D721Med (cell line): ENCODE results near the gene ZSWIM8.

Source experiments
- DNase-seq: peaks from one replicate; pipeline ENCODE4 v3.0.0; 2011; ENCODE audit warnings: low spot score; ENCODE audit not compliant: insufficient read length
- FAIRE-seq: peaks from 2 replicates; lab custom pipeline; 2011; peaks lifted over from hg19 to GRCh38; lab: Jason Lieb, UNC
- TF ChIP-seq, protein P1 (sequence below): IDR thresholded peaks from 2 replicates; pipeline ENCODE4 v1.5.1; 2012; ENCODE audit warnings: mild to moderate bottlenecking, control low read depth; ENCODE audit not compliant: insufficient read depth; ENCODE audit errors: missing control alignments

Gene ZSWIM8

DNA sequence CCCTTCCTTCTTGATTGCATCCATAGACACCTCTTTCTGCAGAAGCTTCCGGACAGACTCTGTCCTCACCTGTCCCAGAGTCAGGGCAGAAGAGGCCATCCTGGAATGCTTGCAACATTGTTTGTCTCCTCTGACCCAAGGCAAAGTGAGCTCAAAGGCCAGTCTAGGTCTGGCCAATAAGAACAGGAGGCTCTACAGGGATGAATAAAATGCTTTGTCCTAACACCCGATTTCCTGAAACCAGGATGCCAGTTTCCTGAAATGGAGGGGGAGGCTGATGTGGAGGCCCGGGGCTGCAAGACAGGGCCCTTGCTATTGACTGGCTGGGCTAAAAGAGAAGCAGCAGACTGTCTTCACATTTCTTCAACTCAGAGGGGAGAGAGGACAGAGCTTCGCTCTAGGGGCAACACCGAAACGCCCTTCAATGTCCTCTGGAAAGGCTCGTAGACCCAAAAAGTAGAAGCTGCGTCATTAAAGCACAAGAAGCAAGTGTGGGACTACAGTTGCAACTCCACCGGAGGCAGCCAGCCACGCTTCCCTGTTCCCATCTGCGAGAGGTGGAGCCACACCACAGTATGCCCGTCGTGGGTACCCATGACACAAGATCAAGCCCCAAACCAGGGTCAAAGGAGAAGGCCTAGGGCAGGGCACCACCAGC is 55.1 kb downstream of the ZSWIM8 start:
- no peak for FAIRE-seq
- TF ChIP-seq, protein P1, sequence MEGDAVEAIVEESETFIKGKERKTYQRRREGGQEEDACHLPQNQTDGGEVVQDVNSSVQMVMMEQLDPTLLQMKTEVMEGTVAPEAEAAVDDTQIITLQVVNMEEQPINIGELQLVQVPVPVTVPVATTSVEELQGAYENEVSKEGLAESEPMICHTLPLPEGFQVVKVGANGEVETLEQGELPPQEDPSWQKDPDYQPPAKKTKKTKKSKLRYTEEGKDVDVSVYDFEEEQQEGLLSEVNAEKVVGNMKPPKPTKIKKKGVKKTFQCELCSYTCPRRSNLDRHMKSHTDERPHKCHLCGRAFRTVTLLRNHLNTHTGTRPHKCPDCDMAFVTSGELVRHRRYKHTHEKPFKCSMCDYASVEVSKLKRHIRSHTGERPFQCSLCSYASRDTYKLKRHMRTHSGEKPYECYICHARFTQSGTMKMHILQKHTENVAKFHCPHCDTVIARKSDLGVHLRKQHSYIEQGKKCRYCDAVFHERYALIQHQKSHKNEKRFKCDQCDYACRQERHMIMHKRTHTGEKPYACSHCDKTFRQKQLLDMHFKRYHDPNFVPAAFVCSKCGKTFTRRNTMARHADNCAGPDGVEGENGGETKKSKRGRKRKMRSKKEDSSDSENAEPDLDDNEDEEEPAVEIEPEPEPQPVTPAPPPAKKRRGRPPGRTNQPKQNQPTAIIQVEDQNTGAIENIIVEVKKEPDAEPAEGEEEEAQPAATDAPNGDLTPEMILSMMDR, result no peak
- DNase-seq, result no peak

DNA sequence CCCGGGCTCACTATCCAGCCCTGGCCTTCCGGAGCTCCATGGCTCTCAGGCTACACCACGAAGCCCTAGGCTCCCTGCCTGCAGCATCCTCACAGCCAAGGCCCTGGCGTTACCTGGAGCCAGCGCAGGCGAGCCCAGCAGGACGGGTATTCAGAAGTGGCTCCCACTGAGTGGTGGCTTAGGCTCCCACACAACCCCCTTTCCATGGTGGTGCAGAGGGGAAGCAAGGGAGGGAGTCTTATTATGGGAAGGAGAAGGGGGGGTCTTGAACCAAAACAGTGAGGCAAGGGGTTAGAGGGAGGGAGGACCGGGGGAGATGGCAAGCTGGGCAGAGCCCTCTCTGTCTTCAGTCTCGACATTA is 55.6 kb downstream of the ZSWIM8 start:
- TF ChIP-seq, protein P1, result no peak
- FAIRE-seq, result no peak
- no peak for DNase-seq

- FAIRE-seq (no peak), DNase-seq (no peak)
- TF ChIP-seq, protein P1, result no peak
Measured at GRCh38 chr10:73841526-73842285, 56.3 kb downstream of the ZSWIM8 start.

GRCh38 chr10:73842349-73842748 is 56.9 kb downstream of the ZSWIM8 start:
- DNase-seq (no peak), FAIRE-seq (no peak)
- TF ChIP-seq, protein P1, result no peak

GRCh38 chr10:73843261-73843660 is 57.9 kb downstream of the ZSWIM8 start:
- no peak for FAIRE-seq
- TF ChIP-seq, protein P1, result no peak
- no peak for DNase-seq

- no peak for DNase-seq
- TF ChIP-seq, protein P1, result no peak
- no peak for FAIRE-seq
Measured at GRCh38 chr10:73847031-73847430, 61.6 kb downstream of the ZSWIM8 start.

DNA sequence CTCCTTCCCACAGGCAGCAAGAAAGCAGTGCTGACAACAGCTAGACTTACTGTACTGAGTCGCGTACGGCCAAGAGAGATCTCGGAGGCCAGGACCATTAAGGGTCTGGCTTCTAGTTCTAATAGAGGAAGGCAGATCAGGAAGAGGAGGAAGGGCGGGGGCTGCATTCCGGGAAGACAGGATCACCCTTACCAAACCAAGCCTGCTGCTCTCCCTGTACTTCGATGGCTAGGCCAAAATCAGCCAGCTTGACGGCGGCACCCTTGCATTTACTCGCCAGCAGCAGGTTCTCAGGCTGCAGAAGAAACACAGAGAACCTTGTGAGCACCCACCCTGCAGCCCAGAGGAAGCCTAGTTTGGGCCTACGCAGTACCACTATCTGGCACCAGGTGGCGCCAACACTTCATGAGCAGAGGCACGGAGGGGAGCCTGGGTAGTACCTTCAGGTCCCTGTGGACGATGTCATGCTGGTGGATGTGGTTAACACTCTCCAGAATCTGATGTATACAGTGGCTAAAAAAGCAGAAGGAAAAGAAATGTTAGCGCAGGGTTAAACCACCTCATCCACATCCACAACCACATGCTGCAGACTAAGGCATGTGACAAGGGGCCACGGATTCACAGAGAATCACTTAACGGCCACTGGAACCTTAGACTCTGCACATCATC is 63.5 kb downstream of the ZSWIM8 start:
- peak; percentile 87 for DNase-seq
- no peak for FAIRE-seq
- TF ChIP-seq, protein P1, result peak; percentile 98
